SK-N-SH (cell line): ENCODE data around the gene ARHGEF40.

Experiments used
- POLR2AphosphoS5 ChIP-seq: IDR thresholded peaks from 2 replicates; pipeline ENCODE4 v1.6.1; 2012; ENCODE audit warnings: low read depth, low read length
- RAD21 ChIP-seq: IDR thresholded peaks from 2 replicates; pipeline ENCODE4 v1.6.1; 2012; ENCODE audit warnings: mild to moderate bottlenecking, low read length
- TF ChIP-seq, protein P1 (sequence below): fragments of 200-600 bp; sonication (generic); IDR thresholded peaks from 2 replicates; pipeline ENCODE4 v1.6.1; 2017; ENCODE audit warnings: antibody characterized with exemption, mild to moderate bottlenecking, moderate library complexity

DNA sequence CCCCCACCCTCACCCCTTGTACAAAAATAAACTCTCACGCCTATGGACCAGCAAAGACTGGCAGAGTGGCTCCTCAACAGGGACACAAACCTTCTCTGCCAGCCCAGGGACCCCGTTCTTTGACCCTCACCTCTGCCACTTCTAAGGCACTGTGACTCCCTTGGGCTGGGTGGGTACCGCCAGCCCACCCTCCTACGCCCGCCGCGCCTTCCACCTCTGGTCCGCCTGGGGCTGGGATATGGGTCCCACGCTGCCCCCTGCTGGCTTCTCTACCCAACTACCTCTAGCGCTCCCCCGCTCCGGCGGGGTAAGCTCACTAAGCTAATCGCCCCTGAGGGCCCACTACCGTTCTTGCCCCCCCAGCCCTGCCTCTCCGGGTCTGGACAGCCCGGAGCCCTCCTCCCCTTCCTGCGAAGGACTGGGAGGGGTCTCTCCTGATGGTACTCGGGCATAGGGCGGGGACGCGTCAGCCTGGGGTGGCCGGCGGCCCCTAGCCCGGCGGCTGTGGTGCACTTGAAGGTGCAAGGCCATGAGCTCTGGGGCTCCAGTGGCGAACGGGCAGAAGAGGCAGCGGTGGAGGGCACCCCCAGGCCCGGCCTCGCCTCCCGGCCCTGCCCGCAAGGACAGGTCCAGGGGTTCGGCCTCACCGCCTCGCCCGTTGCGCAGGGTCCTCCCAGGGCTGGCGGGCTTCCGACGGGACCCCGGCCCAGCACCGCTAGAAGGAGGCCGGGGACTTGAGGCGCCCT lies 20.3 kb downstream of the ARHGEF40 start:
- TF ChIP-seq, protein P1, sequence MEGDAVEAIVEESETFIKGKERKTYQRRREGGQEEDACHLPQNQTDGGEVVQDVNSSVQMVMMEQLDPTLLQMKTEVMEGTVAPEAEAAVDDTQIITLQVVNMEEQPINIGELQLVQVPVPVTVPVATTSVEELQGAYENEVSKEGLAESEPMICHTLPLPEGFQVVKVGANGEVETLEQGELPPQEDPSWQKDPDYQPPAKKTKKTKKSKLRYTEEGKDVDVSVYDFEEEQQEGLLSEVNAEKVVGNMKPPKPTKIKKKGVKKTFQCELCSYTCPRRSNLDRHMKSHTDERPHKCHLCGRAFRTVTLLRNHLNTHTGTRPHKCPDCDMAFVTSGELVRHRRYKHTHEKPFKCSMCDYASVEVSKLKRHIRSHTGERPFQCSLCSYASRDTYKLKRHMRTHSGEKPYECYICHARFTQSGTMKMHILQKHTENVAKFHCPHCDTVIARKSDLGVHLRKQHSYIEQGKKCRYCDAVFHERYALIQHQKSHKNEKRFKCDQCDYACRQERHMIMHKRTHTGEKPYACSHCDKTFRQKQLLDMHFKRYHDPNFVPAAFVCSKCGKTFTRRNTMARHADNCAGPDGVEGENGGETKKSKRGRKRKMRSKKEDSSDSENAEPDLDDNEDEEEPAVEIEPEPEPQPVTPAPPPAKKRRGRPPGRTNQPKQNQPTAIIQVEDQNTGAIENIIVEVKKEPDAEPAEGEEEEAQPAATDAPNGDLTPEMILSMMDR: peak; percentile 69
- TF ChIP-seq RAD21: peak; percentile 42
- no peak for TF ChIP-seq POLR2AphosphoS5
